A549 (cell line): Measurements from ENCODE around the gene AMHR2.

Experiments
- BHLHE40 ChIP-seq: IDR thresholded peaks from 2 replicates; pipeline ENCODE4 v1.6.1; 2012; ENCODE audit warnings: low read depth, low read length, inconsistent platforms
- CHD4 ChIP-seq: fragments of 200-600 bp; sonication (generic); IDR thresholded peaks from 2 replicates; pipeline ENCODE4 v1.6.1; 2016; ENCODE audit warnings: antibody characterized with exemption, mild to moderate bottlenecking, borderline replicate concordance
- CTCF ChIP-seq: fragments of >200 bp; sonication (Bioruptor Twin); formaldehyde crosslinking; IDR thresholded peaks from 3 replicates; pipeline ENCODE4 v1.5.1; 2016
- EP300 ChIP-seq, 2 experiments: fragments of >200 bp; sonication (Bioruptor Twin); formaldehyde crosslinking; IDR thresholded peaks; 2 replicates in 1 of 2; 3 replicates in 1 of 2; pipeline ENCODE4 v1.6.1; 2016 to 2017
- HDAC2 ChIP-seq: fragments of 200-600 bp; sonication (generic); IDR thresholded peaks from 2 replicates; pipeline ENCODE4 v1.6.1; 2016
- JUNB ChIP-seq: fragments of >200 bp; sonication (Bioruptor Twin); formaldehyde crosslinking; IDR thresholded peaks from 2 replicates; pipeline ENCODE4 v1.6.1; 2016
- MAFK ChIP-seq: fragments of 450-650 bp; IDR thresholded peaks from 2 replicates; pipeline ENCODE4 v1.6.1; 2014; ENCODE audit not compliant: partially characterized antibody
- MYC ChIP-seq: IDR thresholded peaks from 2 replicates; pipeline ENCODE4 v1.6.1; 2012; ENCODE audit warnings: mild to moderate bottlenecking, inconsistent platforms, low read length, improper control_type of control experiment, borderline replicate concordance
- NFE2L2 ChIP-seq: fragments of 150-350 bp; conservative IDR thresholded peaks from 2 replicates; pipeline ENCODE4 v1.6.1; 2014; ENCODE audit warnings: low read length
- NR3C1 ChIP-seq: fragments of >200 bp; sonication (Bioruptor Twin); formaldehyde crosslinking; IDR thresholded peaks from 3 replicates; pipeline ENCODE4 v1.6.1; 2017
- RAD21 ChIP-seq, 2 experiments: fragments of >200 bp in 1 of 2; sonication (Bioruptor Twin) in 1 of 2; formaldehyde crosslinking in 1 of 2; IDR thresholded peaks in 1 of 2; conservative IDR thresholded peaks in 1 of 2; 2 replicates in 1 of 2; 3 replicates in 1 of 2; pipeline ENCODE4 v1.6.1; 2012 to 2018; ENCODE audit warnings: inconsistent platforms in 1 of 2
- RFX5 ChIP-seq: fragments of 450-650 bp; IDR thresholded peaks from 2 replicates; pipeline ENCODE4 v1.7.1; 2014; ENCODE audit warnings: antibody characterized with exemption, mild to moderate bottlenecking, moderate library complexity
- TF ChIP-seq, protein P1 (sequence below): fragments of 250-450 bp; sonication (Bioruptor Pico); IDR thresholded peaks from 2 replicates; pipeline ENCODE4 v1.5.0; 2021; ENCODE audit warnings: mild to moderate bottlenecking, moderate library complexity, borderline replicate concordance
- TF ChIP-seq, protein P2 (sequence below): fragments of 450-650 bp; IDR thresholded peaks from 2 replicates; pipeline ENCODE4 v1.6.1; 2014; ENCODE audit warnings: antibody characterized with exemption

- TF ChIP-seq CTCF = no peak
- TF ChIP-seq, protein P1, sequence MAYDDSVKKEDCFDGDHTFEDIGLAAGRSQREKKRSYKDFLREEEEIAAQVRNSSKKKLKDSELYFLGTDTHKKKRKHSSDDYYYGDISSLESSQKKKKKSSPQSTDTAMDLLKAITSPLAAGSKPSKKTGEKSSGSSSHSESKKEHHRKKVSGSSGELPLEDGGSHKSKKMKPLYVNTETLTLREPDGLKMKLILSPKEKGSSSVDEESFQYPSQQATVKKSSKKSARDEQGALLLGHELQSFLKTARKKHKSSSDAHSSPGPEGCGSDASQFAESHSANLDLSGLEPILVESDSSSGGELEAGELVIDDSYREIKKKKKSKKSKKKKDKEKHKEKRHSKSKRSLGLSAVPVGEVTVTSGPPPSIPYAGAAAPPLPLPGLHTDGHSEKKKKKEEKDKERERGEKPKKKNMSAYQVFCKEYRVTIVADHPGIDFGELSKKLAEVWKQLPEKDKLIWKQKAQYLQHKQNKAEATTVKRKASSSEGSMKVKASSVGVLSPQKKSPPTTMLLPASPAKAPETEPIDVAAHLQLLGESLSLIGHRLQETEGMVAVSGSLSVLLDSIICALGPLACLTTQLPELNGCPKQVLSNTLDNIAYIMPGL (CRISPR knock-in tag) = no peak
- TF ChIP-seq BHLHE40 = no peak
- TF ChIP-seq RFX5 = no peak
- TF ChIP-seq EP300 (IDR thresholded peaks at IDR 0.05) = no peak
- no peak for TF ChIP-seq RAD21 (conservative IDR thresholded peaks at IDR 0.05 in 1 of 2, IDR thresholded peaks at IDR 0.05 in 1 of 2)
- TF ChIP-seq CHD4 = no peak
- TF ChIP-seq JUNB = no peak
- no peak for TF ChIP-seq MYC
- no peak for TF ChIP-seq NR3C1
- no peak for TF ChIP-seq MAFK
- no peak for TF ChIP-seq NFE2L2
- TF ChIP-seq, protein P2, sequence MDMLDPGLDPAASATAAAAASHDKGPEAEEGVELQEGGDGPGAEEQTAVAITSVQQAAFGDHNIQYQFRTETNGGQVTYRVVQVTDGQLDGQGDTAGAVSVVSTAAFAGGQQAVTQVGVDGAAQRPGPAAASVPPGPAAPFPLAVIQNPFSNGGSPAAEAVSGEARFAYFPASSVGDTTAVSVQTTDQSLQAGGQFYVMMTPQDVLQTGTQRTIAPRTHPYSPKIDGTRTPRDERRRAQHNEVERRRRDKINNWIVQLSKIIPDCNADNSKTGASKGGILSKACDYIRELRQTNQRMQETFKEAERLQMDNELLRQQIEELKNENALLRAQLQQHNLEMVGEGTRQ = no peak
- no peak for TF ChIP-seq HDAC2
These were observed 37.4 kb downstream of the AMHR2 start for GRCh38 chr12:53461059-53461458.
